ENCODE data around the gene MSGN1.

MSGN1 gene

DNA sequence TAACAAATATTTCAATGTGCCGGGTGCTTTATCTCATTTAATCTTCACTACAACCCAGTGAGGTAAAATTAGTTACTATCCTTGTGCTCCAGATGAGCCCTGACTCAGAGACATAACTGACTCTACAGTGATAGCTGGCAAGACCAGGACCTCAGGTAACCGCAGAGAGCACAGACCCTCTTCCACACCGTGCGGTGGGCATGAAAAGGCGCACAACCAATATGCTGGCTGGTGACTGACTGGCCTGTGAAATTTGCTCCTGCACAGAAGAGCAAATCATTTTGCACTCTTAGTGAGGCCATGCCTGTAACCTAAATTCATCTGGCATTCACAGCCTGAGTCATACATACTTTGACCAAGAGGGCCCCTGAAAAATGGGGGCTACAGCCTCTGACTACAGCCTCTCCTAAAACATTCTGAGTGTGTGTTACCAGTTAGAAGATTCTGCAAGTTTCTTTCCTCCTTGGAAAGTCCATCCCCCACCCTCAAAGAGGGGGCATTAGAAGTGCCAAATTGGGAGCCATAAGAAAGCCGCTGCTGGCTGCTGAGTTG, 22.4 kb upstream of the MSGN1 start:
- TF ChIP-seq, protein P1, sequence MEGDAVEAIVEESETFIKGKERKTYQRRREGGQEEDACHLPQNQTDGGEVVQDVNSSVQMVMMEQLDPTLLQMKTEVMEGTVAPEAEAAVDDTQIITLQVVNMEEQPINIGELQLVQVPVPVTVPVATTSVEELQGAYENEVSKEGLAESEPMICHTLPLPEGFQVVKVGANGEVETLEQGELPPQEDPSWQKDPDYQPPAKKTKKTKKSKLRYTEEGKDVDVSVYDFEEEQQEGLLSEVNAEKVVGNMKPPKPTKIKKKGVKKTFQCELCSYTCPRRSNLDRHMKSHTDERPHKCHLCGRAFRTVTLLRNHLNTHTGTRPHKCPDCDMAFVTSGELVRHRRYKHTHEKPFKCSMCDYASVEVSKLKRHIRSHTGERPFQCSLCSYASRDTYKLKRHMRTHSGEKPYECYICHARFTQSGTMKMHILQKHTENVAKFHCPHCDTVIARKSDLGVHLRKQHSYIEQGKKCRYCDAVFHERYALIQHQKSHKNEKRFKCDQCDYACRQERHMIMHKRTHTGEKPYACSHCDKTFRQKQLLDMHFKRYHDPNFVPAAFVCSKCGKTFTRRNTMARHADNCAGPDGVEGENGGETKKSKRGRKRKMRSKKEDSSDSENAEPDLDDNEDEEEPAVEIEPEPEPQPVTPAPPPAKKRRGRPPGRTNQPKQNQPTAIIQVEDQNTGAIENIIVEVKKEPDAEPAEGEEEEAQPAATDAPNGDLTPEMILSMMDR (conservative IDR thresholded peaks at IDR 0.05; ENCODE audit: control insufficient read depth, insufficient read depth, low read depth, low read length): no peak
- no peak overlapping the region for H3K4me3 ChIP-seq (ENCODE audit: control insufficient read depth, low read depth, low read length)
- DNase-seq (ENCODE audit: low read depth): peak; percentile 13

DNA sequence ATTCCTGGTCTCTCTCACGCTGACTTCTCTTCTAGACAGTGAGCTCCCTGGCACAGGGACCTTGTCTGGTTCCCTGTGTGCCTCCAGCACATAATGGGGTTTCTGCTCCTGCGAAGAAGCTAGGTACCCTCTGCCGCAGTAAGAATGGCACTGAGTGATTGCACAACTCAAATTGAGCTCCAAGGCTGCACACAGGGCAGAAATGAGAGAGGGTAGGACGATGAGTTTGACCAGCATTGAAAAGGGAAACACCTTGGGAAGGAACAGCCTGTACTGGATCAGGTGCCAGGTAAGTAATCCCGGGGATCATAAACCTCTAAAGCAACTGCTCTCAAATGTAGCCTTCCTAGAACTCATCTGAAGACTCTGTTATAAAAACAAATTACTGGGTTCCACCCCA, 21.0 kb upstream of the MSGN1 start:
- no peak for DNase-seq (ENCODE audit: low read depth)
- TF ChIP-seq, protein P1 (conservative IDR thresholded peaks at IDR 0.05; ENCODE audit: control insufficient read depth, insufficient read depth, low read depth, low read length): no peak
- no peak overlapping the region for H3K4me3 ChIP-seq (ENCODE audit: control insufficient read depth, low read depth, low read length)

DNA sequence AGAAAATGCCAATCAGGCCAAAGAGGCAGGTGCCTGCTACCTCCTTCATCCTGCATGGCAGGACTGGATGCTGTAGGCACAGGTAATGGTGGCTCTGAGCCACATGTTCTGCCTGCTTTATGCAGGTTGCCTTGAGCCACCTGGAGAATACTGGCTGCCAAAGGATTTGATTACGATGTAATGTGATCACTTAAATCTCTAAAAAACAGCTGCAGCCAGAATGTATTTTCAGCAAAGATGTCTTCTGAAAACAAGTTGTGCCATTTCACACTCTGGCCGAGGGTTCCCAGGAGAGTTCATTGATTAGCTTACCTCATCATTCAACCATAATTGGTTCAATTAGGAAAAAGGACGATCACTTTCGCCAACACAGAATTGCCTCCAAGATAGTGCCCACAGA, 17.9 kb upstream of the MSGN1 start:
- no peak for DNase-seq (ENCODE audit: low read depth)
- TF ChIP-seq, protein P1 (conservative IDR thresholded peaks at IDR 0.05; ENCODE audit: control insufficient read depth, insufficient read depth, low read depth, low read length): no peak
- H3K4me3 ChIP-seq (ENCODE audit: control insufficient read depth, low read depth, low read length): no peak overlapping the region

DNA sequence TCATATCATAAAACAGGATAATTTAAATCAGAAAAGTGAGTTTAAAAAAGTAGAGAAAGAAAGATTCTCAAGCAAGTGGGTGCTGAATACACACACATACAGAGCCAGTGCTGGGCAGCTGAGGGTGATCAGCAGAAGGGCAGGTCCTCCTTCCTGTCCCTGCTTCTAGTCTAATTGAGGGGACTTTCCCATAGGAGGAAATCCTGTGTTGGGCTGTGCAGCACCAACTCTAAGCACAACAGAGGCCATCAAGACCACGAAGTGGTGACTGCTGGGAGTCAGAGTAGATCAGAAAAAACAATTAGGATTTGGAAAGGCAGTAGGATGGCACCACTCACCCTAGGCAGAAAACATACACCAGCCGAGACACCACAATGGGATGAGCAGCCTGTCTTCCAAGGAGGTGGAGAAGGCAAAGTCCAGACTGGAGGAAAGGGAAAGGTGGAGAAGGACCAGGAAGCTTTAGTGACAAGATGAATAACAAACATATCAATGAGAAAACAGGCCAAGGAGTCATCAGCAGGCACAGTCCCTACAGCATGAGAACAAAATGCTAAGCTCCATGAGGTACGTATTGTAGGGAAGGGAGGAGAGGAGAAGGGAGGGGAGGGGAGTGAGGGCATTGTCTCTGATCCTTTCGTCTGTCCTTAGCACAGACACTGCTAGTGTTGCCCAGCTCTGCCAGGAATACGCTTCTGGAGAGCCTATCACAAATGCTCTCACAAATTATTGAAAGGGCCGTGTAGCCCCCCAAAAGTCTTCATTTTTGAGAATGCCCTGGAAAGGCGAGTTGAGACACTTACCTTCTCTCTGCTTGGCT, 16.7 kb upstream of the MSGN1 start:
- TF ChIP-seq, protein P1 (conservative IDR thresholded peaks at IDR 0.05; ENCODE audit: control insufficient read depth, insufficient read depth, low read depth, low read length): no peak
- no peak overlapping the region for H3K4me3 ChIP-seq (ENCODE audit: control insufficient read depth, low read depth, low read length)
- no peak for DNase-seq (ENCODE audit: low read depth)

DNA sequence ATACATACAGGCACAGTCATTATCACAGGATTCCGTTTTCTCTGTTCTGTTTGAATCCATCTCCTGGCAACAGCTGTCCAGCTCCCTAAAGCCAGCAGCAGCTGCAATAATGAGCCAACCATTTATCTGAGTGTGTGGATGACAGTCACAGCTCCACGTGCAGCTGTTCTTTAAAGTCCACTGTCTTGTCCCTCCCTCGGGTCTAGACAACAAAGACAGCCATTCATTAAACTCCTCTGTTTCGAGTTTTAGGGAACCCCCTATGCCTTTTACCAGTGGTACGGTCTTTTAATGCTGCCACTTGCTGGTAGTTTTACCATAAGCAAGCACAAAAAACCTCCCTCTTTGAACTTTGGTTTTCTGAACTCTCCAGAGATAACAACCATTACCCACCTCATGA, 16.0 kb upstream of the MSGN1 start:
- no peak for DNase-seq (ENCODE audit: low read depth)
- H3K4me3 ChIP-seq (ENCODE audit: control insufficient read depth, low read depth, low read length): no peak overlapping the region
- TF ChIP-seq, protein P1 (conservative IDR thresholded peaks at IDR 0.05; ENCODE audit: control insufficient read depth, insufficient read depth, low read depth, low read length): no peak

DNA sequence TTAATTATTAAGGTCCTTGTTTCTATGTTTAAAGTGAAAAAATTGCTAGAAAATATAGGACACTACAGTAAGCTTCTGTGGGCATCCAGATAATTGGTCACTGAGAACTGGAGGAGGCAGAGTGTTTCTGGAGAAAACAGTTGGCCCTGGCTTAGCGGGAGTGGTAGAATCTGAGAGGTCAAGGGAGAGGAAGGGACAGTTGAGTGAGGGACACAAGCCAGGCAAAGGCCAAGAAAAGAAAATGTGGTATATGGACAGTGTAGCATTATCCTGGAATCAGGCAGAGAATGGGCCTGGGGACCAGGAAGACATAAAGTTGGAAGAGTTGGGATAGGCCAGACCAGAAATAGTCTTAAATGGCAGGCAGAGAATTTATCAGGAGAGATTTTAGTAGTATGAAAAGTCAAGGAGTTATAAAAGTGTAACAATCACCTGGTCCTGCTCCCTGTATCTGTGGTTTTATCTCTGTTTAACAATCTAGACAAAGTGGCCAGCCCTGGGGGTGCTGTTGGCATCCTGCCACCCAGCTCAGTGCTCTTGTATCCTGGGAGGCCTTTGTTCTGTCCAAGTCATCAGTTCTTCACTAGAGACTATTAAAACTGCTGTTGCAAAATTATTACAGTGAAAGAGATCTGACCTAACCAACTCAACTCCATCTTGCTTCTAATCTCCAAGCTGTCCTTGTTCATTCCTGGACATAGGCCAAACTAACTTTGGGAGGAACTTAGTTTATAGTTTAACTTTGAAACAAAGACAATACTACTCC, 15.4 kb upstream of the MSGN1 start:
- no peak overlapping the region for H3K4me3 ChIP-seq (ENCODE audit: control insufficient read depth, low read depth, low read length)
- TF ChIP-seq, protein P1 (conservative IDR thresholded peaks at IDR 0.05; ENCODE audit: control insufficient read depth, insufficient read depth, low read depth, low read length): no peak
- DNase-seq (ENCODE audit: low read depth): no peak
